HCT116 (cell line): Measurements from ENCODE around the gene ENTREP1. TPM values are rescaled to one million over a fixed set of nuclear protein-coding genes. Genes with fewer than 3 reads are reported as not detected.

ENCODE experiments used
- ATAC-seq: fragments of 200-7000 bp; cut with Tn5 transposase; 2 replicates; pipeline ENCODE4 v1.9.1; 2020; ENCODE audit warnings: mild to moderate bottlenecking, moderate library complexity
- BruUV-seq: library from RNA; stranded (reverse); fragments of 400-500 nt; replicated peaks from 2 replicates; lab custom pipeline; 2021; lab: Mats Ljungman, UMichigan
- CTCF ChIA-PET: fragments of 300-600 bp; sonication (Branson Sonifier 250); formaldehyde crosslinking; loops from one replicate; lab custom pipeline; 2021; ENCODE audit warnings: antibody characterized with exemption; lab: Charles Lee
- POLR2A ChIA-PET: fragments of 300-600, 350-600 bp; sonication (Branson Sonifier 250); formaldehyde crosslinking; loops from one replicate; lab custom pipeline; 2021; ENCODE audit warnings: antibody characterized with exemption; lab: Charles Lee
- RAD21 ChIA-PET, 2 experiments: fragments of 300-600 bp; sonication (Branson Sonifier 250); formaldehyde crosslinking; loops; one replicate each; lab custom pipeline; 2023; ENCODE audit warnings: low total read pairs in 2 of 2; ENCODE audit not compliant: uncharacterized antibody in 2 of 2, unreplicated experiment in 2 of 2, low non-redundant PET in 1 of 2; lab: Charles Lee
- DNase-seq: peaks from one replicate; pipeline ENCODE4 v3.0.0-alpha.2; 2010; ENCODE audit warnings: low read depth, low spot score
- H2AFZ ChIP-seq: fragments of 200-600 bp; shearing (Covaris generic), sonication (generic); 2 replicates; pipeline ENCODE4 v1.6.1; 2017; ENCODE audit warnings: low read depth, mixed run types, mixed read lengths, antibody characterized with exemption, low read length; ENCODE audit not compliant: poor library complexity, severe bottlenecking
- H3K27ac ChIP-seq: 2 replicates; pipeline ENCODE4 v1.5.1; 2012; ENCODE audit warnings: low read depth, low read length
- H3K27me3 ChIP-seq: fragments of 200-600 bp; sonication (generic); 2 replicates; pipeline ENCODE4 v1.6.1; 2016; ENCODE audit warnings: mixed run types, low read length, mixed read lengths; ENCODE audit not compliant: insufficient read depth
- H3K36me3 ChIP-seq, 2 experiments: fragments of 200-500 bp in 1 of 2; fragments of 200-600 bp in 1 of 2; sonication (Bioruptor generic) in 1 of 2; sonication (generic) in 1 of 2; 2 replicates each; pipeline versions ENCODE4 v1.5.1 to v1.6.1; 2014 to 2016; ENCODE audit warnings: low read length in 2 of 2, inconsistent platforms in 1 of 2, mixed read lengths in 1 of 2, mixed run types in 1 of 2; ENCODE audit not compliant: insufficient read depth in 2 of 2, control insufficient read depth in 1 of 2
- H3K4me1 ChIP-seq, 2 experiments: fragments of 200-600 bp in 1 of 2; sonication (generic) in 1 of 2; 2 replicates each; pipeline versions ENCODE4 v1.5.1 to v1.6.1; 2012 to 2017; ENCODE audit warnings: low read length in 2 of 2, inconsistent platforms in 1 of 2, mild to moderate bottlenecking in 1 of 2, mixed read lengths in 1 of 2, mixed run types in 1 of 2, moderate library complexity in 1 of 2; ENCODE audit not compliant: insufficient read depth in 2 of 2, control insufficient read depth in 1 of 2
- H3K4me2 ChIP-seq: fragments of 200-600 bp; sonication (generic); 2 replicates; pipeline ENCODE4 v1.6.1; 2017; ENCODE audit warnings: mixed run types, low read length, mixed read lengths
- H3K4me3 ChIP-seq, 2 experiments: fragments of 200-600 bp in 1 of 2; sonication (generic) in 1 of 2; replicated peaks in 1 of 2; 2 replicates each; pipeline ENCODE4 v1.5.1; 2011 to 2016; ENCODE audit warnings: low read length in 2 of 2, control low read depth in 1 of 2, low read depth in 1 of 2, mild to moderate bottlenecking in 1 of 2, mixed read lengths in 1 of 2, mixed run types in 1 of 2
- H3K79me2 ChIP-seq: fragments of 200-600 bp; sonication (generic); 2 replicates; pipeline ENCODE4 v1.6.1; 2017; ENCODE audit warnings: mild to moderate bottlenecking, mixed run types, low read length, moderate library complexity, mixed read lengths; ENCODE audit not compliant: insufficient read depth
- H3K9ac ChIP-seq: fragments of 200-600 bp; sonication (generic); 2 replicates; pipeline ENCODE4 v1.6.1; 2016; ENCODE audit warnings: low read length, mixed read lengths
- H3K9me2 ChIP-seq: fragments of 200-600 bp; sonication (generic), shearing (Covaris generic); 2 replicates; pipeline ENCODE4 v1.6.1; 2017; ENCODE audit warnings: mixed run types, mild to moderate bottlenecking, moderate library complexity; ENCODE audit not compliant: insufficient read depth
- H3K9me3 ChIP-seq, 2 experiments: fragments of 200-500 bp in 1 of 2; fragments of 200-600 bp in 1 of 2; sonication (Bioruptor generic) in 1 of 2; sonication (generic) in 1 of 2; 2 replicates each; pipeline ENCODE4 v1.6.1; 2014 to 2017; ENCODE audit warnings: low read length in 2 of 2, mixed read lengths in 2 of 2, inconsistent platforms in 1 of 2, low read depth in 1 of 2, mild to moderate bottlenecking in 1 of 2, mixed run types in 1 of 2, moderate library complexity in 1 of 2; ENCODE audit not compliant: control insufficient read depth in 1 of 2, insufficient read depth in 1 of 2
- H4K20me1 ChIP-seq: fragments of 200-600 bp; sonication (generic), shearing (Covaris generic); 2 replicates; pipeline ENCODE4 v1.6.1; 2017; ENCODE audit warnings: mixed run types, mild to moderate bottlenecking, moderate library complexity; ENCODE audit not compliant: insufficient read depth
- CBX3 ChIP-seq: IDR thresholded peaks from 2 replicates; pipeline ENCODE4 v1.6.1; 2012; ENCODE audit warnings: low read depth
- CEBPB ChIP-seq: IDR thresholded peaks from 2 replicates; pipeline ENCODE4 v1.6.1; 2012; ENCODE audit warnings: low read depth
- EGR1 ChIP-seq: IDR thresholded peaks from 2 replicates; pipeline ENCODE4 v1.6.1; 2012; ENCODE audit warnings: low read depth
- ELF1 ChIP-seq: IDR thresholded peaks from 2 replicates; pipeline ENCODE4 v1.6.1; 2012; ENCODE audit warnings: low read depth, borderline replicate concordance
- EZH2 ChIP-seq: fragments of 200-600 bp; sonication (generic); IDR thresholded peaks from 2 replicates; pipeline ENCODE4 v1.6.1; 2017; ENCODE audit warnings: antibody characterized with exemption, mixed run types
- JUND ChIP-seq: IDR thresholded peaks from 2 replicates; pipeline ENCODE4 v1.6.1; 2012
- MAX ChIP-seq: IDR thresholded peaks from 2 replicates; pipeline ENCODE4 v1.6.1; 2012
- POLR2A ChIP-seq: IDR thresholded peaks from 2 replicates; pipeline ENCODE4 v1.7.0; 2011; ENCODE audit warnings: borderline replicate concordance; ENCODE audit not compliant: insufficient read depth, insufficient read length; ENCODE audit errors: extremely low read depth
- REST ChIP-seq: IDR thresholded peaks from 2 replicates; pipeline ENCODE4 v1.6.1; 2012; ENCODE audit warnings: low read depth
- SIN3A ChIP-seq: IDR thresholded peaks from 2 replicates; pipeline ENCODE4 v1.6.1; 2012; ENCODE audit warnings: low read depth
- TCF7L2 ChIP-seq: IDR thresholded peaks from 2 replicates; pipeline ENCODE4 v1.7.0; 2011; ENCODE audit warnings: borderline replicate concordance, inconsistent platforms; ENCODE audit not compliant: insufficient read depth, insufficient read length; ENCODE audit errors: extremely low read depth
- ZFX ChIP-seq: fragments of 450-650 bp; IDR thresholded peaks from 2 replicates; pipeline ENCODE4 v1.6.1; 2017
- ZNF274 ChIP-seq: fragments of 200-500 bp; sonication (Bioruptor generic); IDR thresholded peaks from 2 replicates; pipeline ENCODE4 v1.6.1; 2014; ENCODE audit warnings: mild to moderate bottlenecking, low read depth, low read length, inconsistent platforms
- intact Hi-C: fragments of 100-400 bp; cut with micrococcal nuclease; formaldehyde crosslinking; loops from 2 replicates; pipeline ENCODE4 v1.10.0; 2022
- total RNA-seq: library from RNA; stranded (reverse); gene quantifications from one replicate; pipeline ENCODE4 v1.2.1, GENCODE V29; 2021; ENCODE audit not compliant: unreplicated experiment

The ENTREP1 gene
- total RNA-seq, 1 experiment from 2014 or later = 1.1 TPM

- ChIA-PET RAD21 (no interaction called here), CTCF (no interaction called here), POLR2A (no interaction called here)
- Histone ChIP-seq H3K36me3 (no peaks in the 10 kb centered on the region), H3K79me2 (no peaks in the 10 kb centered on the region), H4K20me1 (no peaks in the 10 kb centered on the region), H3K27ac (no peak overlapping the region), H3K4me3 (no peak overlapping the region), H3K27me3 (no peaks in the 10 kb centered on the region), H2AFZ (no peak overlapping the region), H3K4me2 (no peak overlapping the region), H3K9me2 (no peaks in the 10 kb centered on the region), H3K9me3 (no peaks in the 10 kb centered on the region), H3K4me1 (no peaks in the 10 kb centered on the region), H3K9ac (no peak overlapping the region)
- TF ChIP-seq EZH2 (no peak), ELF1 (no peak), ZNF274 (no peak), POLR2A (no peak), CEBPB (no peak), JUND (no peak), EGR1 (no peak), ZFX (no peak), REST (no peak), CBX3 (no peak), SIN3A (no peak), MAX (no peak), TCF7L2 (no peak)
- no peak for ATAC-seq
- no TSS peak for BruUV-seq
- intact Hi-C loops = loop anchor here (5.0 kb wide), 1 partner anchor 49 kb away; no protein-coding TSS in a partner anchor
- no peak for DNase-seq
Measured at GRCh38 chr9:69396759-69397158, 71.7 kb downstream of the ENTREP1 start.
